Activated gamma-delta T cell (primary cell): ENCODE data around the gene MEF2B.

ENCODE experiments used
- DNase-seq: peaks from one replicate; lab custom pipeline; 2025; lab: John Stamatoyannopoulos, UW
- total RNA-seq, 2 donors: gene quantifications; one replicate each; lab custom pipeline; 2026; lab: John Stamatoyannopoulos, UW

Gene MEF2B
- total RNA-seq: 0.22 to 0.26 reads per million in 2 donors

DNA sequence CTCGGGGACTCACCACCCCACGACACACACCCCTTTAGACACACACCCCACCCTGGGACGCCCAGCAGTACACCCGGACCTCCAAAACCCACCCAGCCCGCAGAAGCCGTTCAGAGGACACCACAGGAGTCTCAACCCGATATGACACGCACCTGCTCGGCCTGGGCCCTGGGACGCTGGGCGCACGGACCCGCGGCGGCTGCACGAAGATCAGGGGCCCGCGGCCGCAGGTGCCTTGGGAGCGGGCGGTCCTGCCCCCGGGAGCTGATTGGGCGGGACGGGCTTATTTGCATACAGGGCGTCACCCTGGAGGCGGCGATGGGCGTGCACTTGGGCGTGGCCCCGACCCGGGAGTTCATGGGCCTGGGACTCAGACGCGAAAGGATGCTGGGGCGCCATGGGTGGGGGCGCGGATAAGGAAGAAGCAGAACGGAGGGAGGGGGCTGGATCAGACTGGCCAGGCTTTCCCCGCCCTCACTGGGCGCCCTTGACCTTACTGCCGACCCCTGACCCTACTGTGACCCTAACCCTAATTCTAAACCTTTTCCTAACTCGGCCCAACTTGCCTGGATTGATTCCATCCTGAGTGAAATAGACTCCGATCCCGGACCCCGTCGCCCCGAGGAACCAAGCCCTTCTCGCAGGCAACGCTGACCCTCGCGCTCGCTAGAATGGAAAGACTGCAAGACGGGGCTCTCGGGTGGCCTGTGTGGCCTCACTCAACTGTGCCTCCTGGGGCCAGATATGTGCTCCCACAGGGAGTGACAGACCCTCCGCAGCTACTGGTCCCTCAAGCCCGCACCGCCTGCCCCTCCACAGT lies at the start of gene MEF2B:
TSS of gene MEF2B (minus strand) at position 211 of the 820 bp plus-strand sequence. CDS start 19,528 bp downstream, outside the sequence.
- peak; percentile 49 for DNase-seq

DNA sequence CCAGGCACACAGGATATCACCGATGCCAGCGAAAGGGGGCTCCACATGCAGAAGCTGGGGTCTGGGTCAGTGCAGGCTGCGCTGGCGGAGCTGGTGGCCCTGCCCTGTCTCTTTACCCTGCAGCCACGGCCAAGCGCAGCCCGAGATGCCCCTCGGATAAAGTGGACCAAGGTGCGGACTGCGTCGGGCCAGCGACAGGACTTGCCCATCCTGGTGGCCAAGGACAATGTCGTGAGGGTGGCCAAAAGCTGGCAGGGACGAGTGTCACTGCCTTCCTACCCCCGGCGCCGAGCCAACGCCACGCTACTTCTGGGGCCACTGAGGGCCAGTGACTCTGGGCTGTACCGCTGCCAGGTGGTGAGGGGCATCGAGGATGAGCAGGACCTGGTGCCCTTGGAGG lies 48.8 kb upstream of the MEF2B start:
- DNase-seq: no peak

DNA sequence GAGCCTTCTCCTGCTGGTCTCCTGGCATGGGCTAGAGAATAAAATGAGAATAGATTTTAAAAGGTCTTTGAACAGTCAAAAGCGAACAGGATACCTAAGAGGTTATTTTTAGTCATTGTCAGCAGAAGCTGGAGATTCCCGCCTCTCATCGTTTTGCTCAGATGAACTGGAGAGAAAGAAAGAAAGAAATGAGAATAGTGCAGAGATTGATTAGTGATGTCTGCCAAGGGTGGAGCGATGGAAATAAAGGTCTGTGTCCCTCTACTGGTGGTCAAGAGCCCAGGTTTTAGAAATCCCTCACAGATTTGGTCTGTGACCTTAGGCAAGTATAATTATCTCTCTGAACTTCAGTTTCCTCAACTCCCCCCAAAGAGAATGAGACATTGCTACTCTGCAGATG lies 47.0 kb upstream of the MEF2B start:
- no peak for DNase-seq

DNA sequence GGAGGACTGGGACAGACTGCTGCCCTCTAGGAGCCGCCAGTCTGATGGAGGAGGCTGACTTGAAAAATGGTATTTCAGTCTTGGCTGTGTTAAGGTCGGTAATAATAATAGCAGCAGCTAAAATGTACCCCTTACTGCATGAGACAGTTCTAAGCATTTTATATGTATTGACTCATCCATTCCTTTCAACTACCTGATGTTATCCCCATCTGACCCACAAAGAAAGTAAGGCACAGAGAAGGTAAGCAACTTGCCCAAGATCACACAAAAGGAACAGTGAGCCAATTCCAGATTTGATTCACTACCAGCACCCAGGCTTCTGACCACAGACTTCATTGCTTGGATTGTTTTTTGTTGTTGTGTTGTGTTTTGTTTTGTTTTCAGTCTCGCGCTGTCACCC lies 45.7 kb upstream of the MEF2B start:
- DNase-seq: no peak

DNA sequence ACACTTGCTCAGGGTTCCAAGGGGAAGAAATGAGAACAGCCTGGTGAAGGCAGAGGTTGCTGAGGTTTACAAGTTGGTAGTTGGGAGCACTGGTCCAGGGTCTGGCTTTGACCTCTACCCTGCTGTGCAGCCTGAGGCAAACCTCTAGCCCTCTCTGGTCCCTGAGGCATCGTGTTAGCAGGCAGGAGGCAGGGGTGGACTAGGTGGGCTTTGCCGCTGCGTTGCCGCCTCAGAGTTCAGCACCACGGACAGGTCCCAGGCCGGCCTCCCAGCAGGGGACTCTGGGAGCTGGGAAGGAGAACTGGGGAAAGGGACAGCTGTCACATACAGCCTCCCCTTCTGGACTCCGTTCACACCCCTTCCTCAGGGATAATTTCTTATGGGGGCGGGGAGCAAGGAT lies 44.8 kb upstream of the MEF2B start:
- DNase-seq: no peak

DNA sequence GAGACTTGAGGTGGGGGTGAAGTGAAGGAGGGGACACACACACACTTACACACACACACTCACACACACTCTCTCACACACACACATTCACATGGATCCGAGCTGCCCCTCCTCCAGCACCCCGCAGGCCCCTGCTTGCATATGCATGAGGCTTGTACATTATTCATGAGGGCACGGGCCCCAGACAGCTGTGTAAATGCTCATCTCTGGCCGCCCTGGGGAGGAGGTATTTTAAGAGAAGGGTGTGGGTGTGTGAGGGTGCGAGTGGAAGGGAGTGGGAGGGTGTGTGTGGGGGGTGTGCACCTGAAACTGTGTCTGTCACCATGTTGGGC lies 44.1 kb upstream of the MEF2B start:
- DNase-seq: no peak

DNA sequence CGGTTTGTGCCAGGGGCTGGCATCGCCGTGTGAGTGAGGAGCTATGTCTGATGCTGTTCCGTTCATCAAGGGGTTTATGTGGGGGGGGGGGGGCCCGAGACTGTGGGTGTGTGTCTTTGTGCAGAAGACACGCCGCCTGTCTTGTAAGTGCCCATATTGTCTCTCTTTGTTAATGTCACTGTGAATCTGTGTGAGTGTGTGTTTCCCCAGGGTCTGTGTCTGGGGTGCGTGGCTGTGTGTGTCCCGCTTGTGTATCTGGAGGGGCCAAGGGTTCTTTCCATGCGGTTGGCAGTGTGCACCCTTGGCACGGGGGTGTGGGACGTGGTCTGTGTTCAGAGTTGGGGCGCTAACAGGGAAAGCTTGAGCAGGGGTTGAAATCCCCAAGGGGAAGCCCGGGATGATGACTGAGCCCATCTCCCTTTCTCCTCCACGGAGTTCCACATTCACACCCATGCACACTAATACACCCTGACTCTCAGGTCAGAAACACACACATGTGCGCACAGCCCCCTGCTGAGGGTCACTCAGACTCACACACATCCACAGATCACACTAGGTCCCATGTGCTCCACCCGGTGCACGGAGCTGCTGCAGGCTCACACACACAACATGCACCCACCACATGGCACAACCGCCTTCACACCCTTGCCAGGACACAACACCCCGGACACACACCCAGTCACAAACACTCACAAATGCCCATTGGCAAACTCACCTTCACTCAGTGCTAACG lies 43.5 kb upstream of the MEF2B start:
- no peak for DNase-seq

DNA sequence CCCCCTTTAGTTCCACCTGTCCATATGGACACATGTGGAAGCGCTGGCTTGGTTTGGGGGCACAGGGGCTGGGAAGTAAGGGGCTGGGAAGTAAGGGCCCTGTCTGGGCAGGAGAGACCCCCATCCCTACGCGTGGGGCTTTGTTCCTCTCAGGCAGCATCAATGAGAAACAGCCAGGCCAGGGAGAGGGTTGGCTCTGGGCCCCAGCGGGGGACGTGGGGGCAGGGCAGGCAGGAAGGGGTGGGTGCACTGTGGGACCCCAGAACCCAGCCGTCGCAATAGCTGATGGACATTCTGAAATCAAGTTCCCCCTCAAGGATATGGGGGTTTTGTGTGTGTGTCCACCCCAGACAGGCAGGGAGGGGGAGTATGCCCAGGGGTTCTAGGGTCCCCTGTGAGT lies 42.9 kb upstream of the MEF2B start:
- no peak for DNase-seq

DNA sequence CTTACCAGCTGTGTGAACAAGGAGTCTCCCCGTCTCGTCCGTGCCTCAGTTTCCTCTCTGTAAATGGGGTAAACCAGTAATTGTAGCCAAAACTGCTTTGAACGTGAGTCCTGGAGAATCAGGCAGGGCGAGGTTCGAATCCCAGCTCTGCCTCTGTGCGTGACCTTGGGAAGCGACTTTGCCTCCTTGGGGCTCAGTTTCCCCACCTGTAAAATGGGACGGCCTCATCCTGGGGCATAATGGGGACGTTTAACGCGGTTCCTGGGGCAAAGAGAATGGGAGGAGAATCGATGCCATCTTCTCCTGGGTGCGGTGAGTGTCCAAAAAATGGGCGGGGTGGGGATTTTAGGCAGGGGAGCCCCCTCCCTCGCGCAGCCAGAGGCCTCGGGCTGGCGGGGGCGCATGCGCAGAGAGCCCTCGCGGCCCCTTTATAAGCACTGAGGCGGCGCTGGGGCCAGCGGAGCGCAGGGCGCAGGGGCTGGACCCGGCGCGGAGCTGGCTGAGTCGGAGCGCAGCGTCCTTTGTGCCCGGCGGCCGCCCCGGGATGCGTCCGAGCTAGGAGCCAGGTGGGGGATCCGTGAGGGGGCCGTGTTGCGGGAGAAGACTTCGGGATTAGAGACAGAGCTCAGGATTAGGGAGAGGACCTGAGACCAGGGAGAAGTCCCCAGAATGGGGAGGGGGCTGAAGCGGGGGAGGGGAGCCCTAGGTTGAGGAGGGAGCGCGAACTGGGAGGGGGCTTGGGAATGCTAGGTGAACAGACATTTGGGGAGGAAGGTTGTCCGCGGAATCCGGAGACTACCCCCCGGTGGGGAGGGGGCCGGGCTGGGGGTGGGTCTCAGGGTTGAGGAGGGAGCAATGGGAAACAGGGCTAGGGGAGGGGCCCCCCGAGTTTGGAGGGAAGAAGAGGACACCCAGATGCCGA lies 41.7 kb upstream of the MEF2B start, which contains the start of gene NCAN:
TSS of gene NCAN (plus strand) at position 460 of the 922 bp plus-strand sequence. CDS start 4,996 bp downstream, outside the sequence.
- no peak for DNase-seq

DNA sequence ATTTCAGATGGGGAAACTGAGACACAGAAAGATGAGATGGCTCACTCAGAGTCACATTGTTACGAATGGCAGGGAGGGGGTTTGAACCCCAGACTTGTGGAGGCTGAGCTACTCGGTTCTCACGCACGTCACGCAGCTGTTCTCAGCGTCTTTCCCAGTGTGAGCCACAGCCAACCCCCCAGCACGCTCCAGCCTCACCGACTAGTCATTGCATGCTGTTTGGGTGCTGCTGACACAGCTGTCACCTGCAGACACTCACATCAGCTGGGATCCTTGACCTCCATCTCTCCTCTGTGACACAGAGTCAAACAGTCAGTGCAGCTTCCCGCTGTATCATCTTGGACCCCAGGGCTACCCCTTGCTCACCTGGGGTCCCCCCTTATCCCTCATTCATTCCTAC lies 39.3 kb upstream of the MEF2B start:
- no peak for DNase-seq

DNA sequence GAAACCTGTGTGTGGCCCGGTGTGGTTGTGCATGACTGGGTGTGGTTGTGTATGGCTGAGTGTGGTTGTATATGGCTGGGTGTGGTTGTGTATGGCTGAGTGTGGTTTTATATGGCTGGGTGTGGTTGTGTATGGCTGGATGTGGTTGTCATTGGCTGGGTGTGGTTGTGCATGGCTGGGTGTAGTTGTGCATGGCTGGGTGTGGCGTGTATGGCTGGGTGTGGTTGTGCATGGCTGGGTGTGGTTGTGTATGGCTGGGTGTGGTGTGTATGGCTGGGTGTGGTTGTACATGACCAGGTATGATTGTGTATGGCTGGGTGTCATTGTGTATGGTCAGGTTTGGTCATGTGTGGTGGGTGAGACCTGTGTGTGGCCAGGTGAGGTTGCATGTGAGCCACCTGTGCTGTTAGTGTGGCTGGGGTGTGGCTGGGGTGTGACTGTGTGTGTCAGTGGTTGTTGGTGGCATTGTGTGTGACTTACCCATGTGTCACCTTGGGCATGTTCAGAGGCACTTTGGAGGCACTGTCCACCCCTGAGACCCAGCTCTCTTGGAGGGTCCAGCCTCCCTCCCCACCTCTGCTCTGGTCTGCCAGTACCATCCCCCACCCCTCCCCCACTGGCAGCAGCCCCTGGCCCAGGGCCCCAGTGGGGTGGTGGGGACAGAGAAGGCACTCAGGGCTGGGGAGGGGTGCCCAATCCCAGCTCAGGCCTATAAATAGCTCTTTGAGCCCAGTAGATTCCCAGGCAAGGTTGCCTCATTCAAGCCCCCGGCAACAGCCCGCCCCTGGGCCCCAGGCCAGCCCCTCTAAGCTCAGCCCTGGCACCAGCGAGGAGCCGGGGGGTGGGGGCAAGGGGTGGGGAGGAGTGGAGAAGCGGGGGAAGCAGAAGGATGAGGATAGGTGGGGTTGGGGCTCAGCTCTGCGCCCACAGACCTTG lies 37.8 kb upstream of the MEF2B start:
- no peak for DNase-seq

DNA sequence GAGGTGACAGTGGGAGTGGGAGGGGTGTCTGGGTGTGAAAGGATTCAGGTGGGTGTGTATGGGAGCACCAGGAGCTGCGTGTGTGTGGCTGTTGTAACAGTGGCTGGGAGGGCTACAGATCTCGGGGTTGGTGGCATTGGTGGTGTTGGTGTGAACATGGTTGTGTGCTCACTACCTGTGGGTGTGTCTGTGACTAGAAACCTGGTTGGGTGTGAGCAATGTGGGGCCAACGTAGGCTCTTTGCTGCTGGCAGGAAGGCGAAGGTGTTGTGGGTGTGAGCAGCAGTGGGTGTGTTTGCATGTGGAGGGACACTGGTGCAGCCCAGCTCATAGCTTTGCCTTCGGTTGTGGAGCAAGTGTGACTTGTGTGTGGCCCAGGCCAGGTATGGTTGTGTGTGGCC lies 36.9 kb upstream of the MEF2B start:
- DNase-seq: no peak

DNA sequence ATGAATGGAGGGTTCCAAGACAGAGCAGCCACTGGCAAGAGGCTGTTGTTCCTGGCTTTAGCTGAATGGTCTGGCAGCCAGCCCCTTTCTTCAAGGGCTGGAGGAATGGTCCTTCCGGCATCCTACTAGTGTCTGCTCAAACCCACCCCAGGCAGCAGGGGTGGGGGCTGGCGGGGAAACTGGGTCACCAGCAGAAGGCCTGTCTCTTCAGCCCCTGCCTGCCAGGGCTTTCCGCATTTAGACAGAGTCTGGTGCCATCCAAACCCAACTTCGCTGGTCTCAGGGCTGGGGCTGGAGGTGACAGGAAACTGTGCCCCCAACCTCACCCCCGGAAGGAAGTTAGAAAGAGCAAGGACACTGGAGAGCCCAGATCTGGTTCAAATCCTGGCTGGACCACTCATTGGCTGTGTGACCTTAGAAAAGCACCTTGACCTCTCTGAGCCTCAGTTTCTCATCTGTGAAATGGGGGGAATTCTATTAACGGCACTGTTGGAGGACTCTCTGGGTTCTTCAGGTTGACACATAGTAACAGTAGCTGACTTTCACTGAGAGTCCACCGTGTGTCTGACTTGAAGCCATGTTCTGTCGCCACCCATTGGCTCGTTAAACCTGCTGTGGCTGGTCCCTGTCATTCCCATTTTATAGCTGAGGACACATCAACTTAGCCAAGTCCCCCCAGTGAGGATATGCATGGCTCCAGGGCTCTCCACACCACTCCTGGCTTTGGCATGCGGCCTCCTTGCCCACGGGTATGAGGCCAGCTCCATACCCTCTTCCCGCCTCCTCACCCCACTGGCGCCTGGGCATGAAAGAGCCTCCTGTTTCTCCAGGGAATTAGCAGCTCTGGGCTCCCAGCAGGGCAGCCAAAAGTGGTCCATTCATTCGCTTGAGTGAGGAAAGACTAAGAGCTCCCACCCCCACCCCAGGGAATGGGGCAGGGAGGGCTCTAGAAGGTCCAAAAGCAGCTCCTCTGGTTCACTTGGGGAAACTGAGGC lies 35.6 kb upstream of the MEF2B start:
- no peak for DNase-seq

DNA sequence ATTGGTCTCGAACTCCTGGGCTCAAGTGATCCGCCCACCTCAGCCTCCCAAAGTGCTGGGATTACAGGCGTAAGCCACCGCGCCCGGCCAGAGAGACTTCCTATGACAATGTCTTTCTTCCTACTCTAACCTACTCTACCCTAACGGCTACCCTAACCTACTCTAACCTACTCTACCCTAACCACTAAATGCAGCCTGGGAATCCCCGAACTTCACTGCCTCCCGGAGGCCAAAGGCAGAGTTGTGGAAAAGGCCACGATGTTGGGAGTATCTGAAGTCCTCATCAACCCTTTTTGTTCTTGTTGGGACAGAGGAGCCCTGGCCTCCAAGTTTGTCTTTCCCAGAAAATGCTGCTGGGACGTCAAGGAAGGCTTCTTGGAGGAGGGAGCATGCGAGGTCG lies 34.1 kb upstream of the MEF2B start:
- DNase-seq: no peak

DNA sequence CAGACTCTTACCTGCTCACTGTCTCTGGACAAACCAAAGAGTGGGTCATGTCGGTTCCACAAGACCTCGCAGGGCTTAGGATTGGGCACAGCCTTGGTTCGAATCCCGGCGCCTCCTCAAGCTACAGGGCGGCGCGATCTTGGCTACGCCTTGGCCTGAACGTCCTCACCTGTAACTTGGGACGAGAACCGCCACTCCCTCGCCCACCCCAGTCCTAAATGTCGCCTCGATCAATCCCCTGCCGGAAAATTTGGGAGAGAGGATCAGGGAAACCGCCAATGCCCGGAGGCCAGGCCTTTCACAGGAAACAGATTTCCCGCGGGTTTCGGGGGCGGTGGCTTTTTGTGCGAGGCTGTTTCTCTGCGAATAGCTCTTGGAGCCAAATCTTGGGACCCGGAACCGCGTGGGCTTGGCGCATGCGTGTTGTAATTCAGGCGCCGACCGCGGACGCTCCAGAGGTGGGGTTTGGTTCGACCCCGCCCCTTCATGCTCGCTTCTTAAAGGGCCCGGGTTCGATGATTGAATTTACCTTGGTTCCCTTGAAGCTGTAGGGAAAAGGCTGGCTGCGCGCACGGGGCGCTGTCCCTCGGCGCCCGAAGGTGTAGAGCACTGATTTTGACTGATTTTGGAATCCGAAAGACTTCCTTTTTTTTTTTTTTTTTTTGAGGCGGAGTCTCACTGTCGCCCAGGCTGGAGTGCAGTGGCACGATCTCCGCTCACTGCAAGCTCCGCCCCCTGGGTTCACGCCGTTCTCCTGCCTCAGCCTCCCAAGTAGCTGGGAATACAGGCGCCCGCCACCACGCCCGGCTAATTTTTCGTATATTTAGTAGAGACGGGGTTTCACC lies 33.2 kb upstream of the MEF2B start, which contains the start of gene NR2C2AP:
TSS of gene NR2C2AP (minus strand) at position 403 of the 845 bp plus-strand sequence. CDS start at position 49, 354 bp downstream.
- DNase-seq: peak; percentile 78

DNA sequence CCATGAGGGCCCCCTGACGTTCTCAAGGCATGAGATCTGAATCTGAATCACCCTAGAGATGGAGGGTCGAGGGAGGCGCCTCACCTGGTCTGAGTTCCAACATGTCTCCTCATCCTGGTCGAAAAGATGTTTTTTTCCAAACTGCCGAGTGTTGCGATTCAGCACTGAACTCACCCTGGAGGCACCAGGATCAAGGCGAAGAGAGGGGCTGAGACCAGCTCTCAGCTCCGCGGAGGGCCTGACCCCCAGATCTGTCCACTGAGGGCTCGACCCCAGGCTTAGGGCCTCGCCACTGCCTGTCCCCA lies 32.6 kb upstream of the MEF2B start:
- DNase-seq: no peak

DNA sequence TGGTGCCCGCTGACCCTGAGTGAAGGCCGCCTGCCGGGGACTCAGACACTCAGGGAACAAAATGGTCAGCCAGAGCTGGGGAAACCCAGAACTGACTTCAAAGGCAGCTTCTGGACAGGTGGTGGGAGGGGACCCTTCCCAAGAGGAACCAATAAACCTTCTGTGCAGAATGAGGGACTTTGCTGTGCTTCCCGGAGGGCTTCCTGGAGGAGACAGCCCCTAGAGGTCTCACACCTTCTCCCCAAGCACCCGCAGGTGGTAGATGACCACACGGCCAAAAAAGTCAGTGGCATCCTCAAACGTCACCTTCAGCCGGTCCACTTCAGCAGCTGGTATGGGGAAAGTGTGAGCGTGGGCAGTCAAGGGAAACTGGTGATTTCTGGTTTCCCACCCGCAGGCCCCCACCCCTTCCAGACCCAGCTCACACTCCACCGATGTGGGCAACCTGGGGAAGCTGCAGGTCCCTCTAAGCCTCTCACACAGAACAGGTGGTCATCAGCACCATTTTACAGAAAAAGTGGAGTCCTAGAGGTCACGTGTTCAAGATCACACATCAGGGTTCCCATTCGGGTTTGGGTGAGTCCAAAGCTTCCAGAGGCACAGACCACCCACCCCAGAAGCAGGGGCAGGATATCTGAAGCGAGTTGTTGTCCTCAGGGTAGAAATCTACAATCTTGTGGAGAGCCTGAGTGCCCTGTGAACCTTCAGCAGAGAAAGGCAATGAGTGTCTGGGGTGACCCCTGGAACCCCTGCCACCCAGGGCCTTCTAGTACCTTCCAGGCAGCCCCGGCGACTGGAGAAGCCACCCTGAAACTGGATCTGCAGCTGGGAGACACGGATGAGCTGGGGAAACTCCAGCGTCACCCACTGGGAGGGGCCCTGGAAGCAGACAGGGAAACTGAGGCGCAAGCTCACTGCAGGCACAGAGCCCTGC lies 31.9 kb upstream of the MEF2B start:
- no peak for DNase-seq

DNA sequence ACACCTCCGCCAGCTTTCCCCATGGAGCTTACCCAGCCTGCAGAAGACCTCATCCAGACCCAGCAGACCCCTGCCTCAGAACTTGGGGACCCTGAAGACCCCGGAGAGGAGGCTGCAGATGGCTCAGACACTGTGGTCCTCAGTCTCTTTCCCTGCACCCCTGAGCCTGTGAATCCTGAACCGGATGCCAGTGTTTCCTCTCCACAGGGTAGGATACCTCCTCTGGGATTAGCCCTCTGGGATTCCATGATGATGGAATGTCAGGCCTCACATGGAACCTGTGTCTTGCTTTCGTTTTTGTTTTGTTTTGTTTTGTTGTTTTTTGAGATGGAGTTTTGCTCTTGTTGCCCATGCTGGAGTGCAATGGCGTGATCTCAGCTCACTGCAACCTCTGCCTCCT lies 23.9 kb upstream of the MEF2B start:
- no peak for DNase-seq
